Activated T-helper 1 cell treated with anti-CD3 and anti-CD28 coated beads, Interleukin-12 subunit alpha, Interleukin-12 subunit beta, Interleukin-2, Interleukin-4 antibody, amounts not matched to agents 30 ng/mL and 10 ng/mL and 1 ng/mL, durations not matched to agents 14 hours and 24 hours and 36 hours (primary cell): ENCODE data around the gene TRIM63. TPM values are rescaled to one million over a fixed set of nuclear protein-coding genes. Genes with fewer than 3 reads are reported as not detected.

ENCODE experiments used
- DNase-seq: peaks from one replicate; pipeline ENCODE4 v3.0.0; 2021; ENCODE audit warnings: low spot score
- H3K27ac Mint-ChIP-seq: one replicate; pipeline ENCODE4 v1.8.0; 2021; ENCODE audit warnings: mild to moderate bottlenecking, mixed read lengths
- H3K27me3 Mint-ChIP-seq: one replicate; pipeline ENCODE4 v1.8.0; 2022; ENCODE audit warnings: mild to moderate bottlenecking, moderate library complexity, mixed read lengths; ENCODE audit not compliant: insufficient read depth
- H3K36me3 Mint-ChIP-seq: one replicate; pipeline ENCODE4 v1.8.0; 2021; ENCODE audit warnings: low read depth, mixed read lengths
- H3K4me1 Mint-ChIP-seq: one replicate; pipeline ENCODE4 v1.8.0; 2021; ENCODE audit warnings: low read depth, mixed read lengths
- H3K4me3 Mint-ChIP-seq: one replicate; pipeline ENCODE4 v1.8.0; 2021; ENCODE audit warnings: mild to moderate bottlenecking, moderate library complexity, mixed read lengths
- H3K9me3 Mint-ChIP-seq: one replicate; pipeline ENCODE4 v1.8.0; 2021; ENCODE audit warnings: mixed read lengths
- intact Hi-C: fragments of 100-400 bp; cut with micrococcal nuclease; formaldehyde crosslinking; loops from one replicate; pipeline ENCODE4 v1.15.1; 2024
- total RNA-seq: library from RNA; stranded (reverse); gene quantifications from 2 replicates; pipeline ENCODE4 v1.2.3, GENCODE V29; 2022

The TRIM63 gene
- total RNA-seq, 1 donor from 2014 or later: not detected

- Mint-ChIP-seq H3K4me1 (no peaks in the 10 kb centered on the region), H3K27me3 (peaks cover 12% of the 10 kb centered on the region), H3K9me3 (no peaks in the 10 kb centered on the region), H3K36me3 (no peaks in the 10 kb centered on the region), H3K4me3 (no peak overlapping the region), H3K27ac (no peak overlapping the region)
- no peak for DNase-seq
- intact Hi-C loops: no loop called here
Observed at GRCh38 chr1:26009796-26010447, 57.5 kb downstream of the TRIM63 start.

DNA sequence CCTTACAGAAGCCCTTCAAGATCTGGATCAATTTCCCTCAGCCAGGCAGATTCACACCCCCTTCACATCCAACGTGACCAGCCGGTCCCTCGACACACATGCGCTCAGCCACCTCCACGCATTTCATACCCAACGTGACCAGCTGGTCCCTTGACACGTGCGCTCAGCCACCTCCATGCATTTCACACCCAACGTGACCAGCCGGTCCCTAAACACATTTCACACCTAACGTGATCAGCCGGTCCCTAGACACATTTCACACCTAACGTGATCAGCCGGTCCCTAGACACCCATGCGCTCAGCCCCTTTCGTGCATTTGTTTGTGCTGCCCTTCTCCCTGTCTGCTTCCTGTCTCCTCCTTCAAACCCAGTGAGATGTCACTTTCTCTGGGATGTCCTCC, 60.7 kb downstream of the TRIM63 start:
- intact Hi-C loops: no loop called here
- no peaks in the 10 kb centered on the region for H3K4me1 Mint-ChIP-seq
- H3K36me3 Mint-ChIP-seq: no peaks in the 10 kb centered on the region
- DNase-seq: no peak
- peaks cover 18% of the 10 kb centered on the region for H3K27me3 Mint-ChIP-seq
- H3K27ac Mint-ChIP-seq: peak overlapping the region; percentile 25
- no peaks in the 10 kb centered on the region for H3K9me3 Mint-ChIP-seq
- no peak overlapping the region for H3K4me3 Mint-ChIP-seq

GRCh38 chr1:26005434-26006105, 61.9 kb downstream of the TRIM63 start:
- Mint-ChIP-seq H3K9me3 (no peaks in the 10 kb centered on the region), H3K27ac (no peak overlapping the region), H3K4me3 (no peak overlapping the region), H3K27me3 (peaks cover 12% of the 10 kb centered on the region), H3K4me1 (no peaks in the 10 kb centered on the region), H3K36me3 (no peaks in the 10 kb centered on the region)
- DNase-seq: no peak
- intact Hi-C loops: no loop called here

- Mint-ChIP-seq H3K4me1 (peaks cover 3% of the 10 kb centered on the region), H3K36me3 (no peaks in the 10 kb centered on the region), H3K4me3 (no peak overlapping the region), H3K27me3 (peaks cover 10% of the 10 kb centered on the region), H3K9me3 (no peaks in the 10 kb centered on the region), H3K27ac (no peak overlapping the region)
- no peak for DNase-seq
- intact Hi-C loops: no loop called here
Observed at GRCh38 chr1:26003756-26004155, 63.7 kb downstream of the TRIM63 start.

DNA sequence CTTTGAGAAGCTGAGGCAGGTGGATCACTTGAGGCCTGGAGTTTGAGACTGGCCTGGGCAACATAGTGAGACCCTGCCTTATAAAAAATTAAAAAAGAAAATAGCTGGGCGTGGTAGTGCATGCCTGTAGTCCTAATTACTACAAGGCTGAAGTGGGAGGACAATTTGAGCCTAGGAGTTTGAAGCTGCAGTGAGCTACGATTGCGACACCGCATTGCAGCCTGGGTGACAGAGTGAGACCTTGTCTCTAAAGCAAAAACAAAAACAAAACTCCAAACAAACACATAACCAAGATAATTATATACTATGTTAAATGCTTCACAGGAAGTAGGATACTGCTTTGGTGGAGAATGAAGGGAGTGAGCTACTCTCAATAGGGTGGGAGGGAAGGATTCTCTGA, 64.2 kb downstream of the TRIM63 start:
- Mint-ChIP-seq H3K4me1 (peaks cover 8% of the 10 kb centered on the region), H3K36me3 (no peaks in the 10 kb centered on the region)
- no peak for DNase-seq

More for the DNA sequence above, 64.2 kb downstream of the TRIM63 start:
- H3K27ac Mint-ChIP-seq: no peak overlapping the region
- intact Hi-C loops: no loop called here
- H3K9me3 Mint-ChIP-seq: no peaks in the 10 kb centered on the region
- no peak overlapping the region for H3K4me3 Mint-ChIP-seq
- H3K27me3 Mint-ChIP-seq: peaks cover 10% of the 10 kb centered on the region

Other genes starting within 250 kb of the TRIM63 start
- gene MTFR1L, start 247.7 kb downstream of the TRIM63 start, total RNA-seq: 29.3 and 30.0 TPM in 2 replicates
- 10.2 and 12.3 TPM in 2 replicates for gene AUNIP, start 208.2 kb downstream of the TRIM63 start, total RNA-seq
- gene PAQR7, start 191.9 kb downstream of the TRIM63 start, total RNA-seq: 5.8 and 6.1 TPM in 2 replicates
- gene STMN1, start 161.2 kb downstream of the TRIM63 start, total RNA-seq: 203 and 205 TPM in 2 replicates
- gene PAFAH2, start 69.6 kb downstream of the TRIM63 start, total RNA-seq: 8.0 and 9.0 TPM in 2 replicates
- 0.05 TPM in 1 of 2 replicates, not detected in the other for gene EXTL1, start 45.9 kb downstream of the TRIM63 start, total RNA-seq
- not detected in 2 replicates for gene SLC30A2, start 21.5 kb downstream of the TRIM63 start, total RNA-seq
- gene PDIK1L, start 44.2 kb upstream of the TRIM63 start, total RNA-seq: 15.5 and 18.9 TPM in 2 replicates
- 0.12 TPM in 1 of 2 replicates, not detected in the other for gene FAM110D, start 91.4 kb upstream of the TRIM63 start, total RNA-seq
- gene C1orf232, start 101.3 kb upstream of the TRIM63 start, total RNA-seq: not detected in 2 replicates
- gene ZNF593, start 102.3 kb upstream of the TRIM63 start, total RNA-seq: 81.3 and 83.0 TPM in 2 replicates
- not detected in 2 replicates for gene ZNF593OS, start 104.2 kb upstream of the TRIM63 start, total RNA-seq
- 4.2 and 4.7 TPM in 2 replicates for gene CNKSR1, start 109.9 kb upstream of the TRIM63 start, total RNA-seq
- gene CATSPER4, start 123.0 kb upstream of the TRIM63 start, total RNA-seq: not detected in 2 replicates
- 37.0 and 37.1 TPM in 2 replicates for gene CEP85, start 166.6 kb upstream of the TRIM63 start, total RNA-seq
- 551 and 575 TPM in 2 replicates for gene SH3BGRL3, start 212.5 kb upstream of the TRIM63 start, total RNA-seq
- 14.8 and 22.1 TPM in 2 replicates for gene UBXN11, start 239.0 kb upstream of the TRIM63 start, total RNA-seq